Endothelial cell of umbilical vein (primary cell): ENCODE measurements around the gene ZFR. TPM values are rescaled to one million over a fixed set of nuclear protein-coding genes. Genes with fewer than 3 reads are reported as not detected.

Source experiments
- BruUV-seq: library from RNA; stranded (reverse); fragments of 400-500 nt; replicated peaks from 2 replicates; lab custom pipeline; 2021; lab: Mats Ljungman, UMichigan
- CTCF ChIA-PET: fragments of 300-600, 350-600 bp; sonication (Branson Sonifier 250); formaldehyde crosslinking; loops from one replicate; lab custom pipeline; 2021; ENCODE audit warnings: antibody characterized with exemption, inconsistent platforms; lab: Charles Lee
- POLR2A ChIA-PET: fragments of 300-600, 350-600 bp; sonication (Branson Sonifier 250); formaldehyde crosslinking; loops from one replicate; lab custom pipeline; 2021; ENCODE audit warnings: antibody characterized with exemption, inconsistent platforms; lab: Charles Lee
- DNase-seq: peaks from one replicate; pipeline ENCODE4 v3.0.0-alpha.2; 2011; ENCODE audit warnings: low read depth, low spot score
- FAIRE-seq: peaks from 2 replicates; lab custom pipeline; 2011; peaks lifted over from hg19 to GRCh38; lab: Jason Lieb, UNC
- H2AFZ ChIP-seq: 2 replicates; pipeline ENCODE4 v1.6.0; 2012; ENCODE audit warnings: low read depth, low read length, control low read depth, inconsistent platforms
- H3K27ac ChIP-seq: 2 replicates; pipeline ENCODE4 v1.5.1; 2011; ENCODE audit warnings: low read depth, mild to moderate bottlenecking, control low read depth, low read length, moderate library complexity; ENCODE audit not compliant: insufficient read depth
- H3K27me3 ChIP-seq, 2 experiments: 2 replicates each; pipeline versions ENCODE4 v1.6.0 to v1.6.1; 2011; ENCODE audit warnings: low read length in 2 of 2, mixed read lengths in 1 of 2; ENCODE audit not compliant: control insufficient read depth in 2 of 2, insufficient read depth in 2 of 2
- H3K36me3 ChIP-seq, 2 experiments: 2 replicates in 1 of 2; 3 replicates in 1 of 2; pipeline ENCODE4 v1.5.1; 2011; ENCODE audit warnings: low read length in 2 of 2, mild to moderate bottlenecking in 1 of 2, moderate library complexity in 1 of 2; ENCODE audit not compliant: control insufficient read depth in 2 of 2, insufficient read depth in 2 of 2; ENCODE audit errors: extremely low read depth in 1 of 2
- H3K4me1 ChIP-seq: 3 replicates; pipeline ENCODE4 v1.5.1; 2011; ENCODE audit warnings: mild to moderate bottlenecking, low read length; ENCODE audit not compliant: control insufficient read depth, insufficient read depth; ENCODE audit errors: extremely low read depth
- H3K4me2 ChIP-seq: 2 replicates; pipeline ENCODE4 v1.6.1; 2011; ENCODE audit warnings: low read length, control low read depth, mixed read lengths; ENCODE audit not compliant: insufficient read depth
- H3K4me3 ChIP-seq, 3 experiments: fragments of 200-600 bp in 1 of 3; sonication (generic), shearing (Covaris generic) in 1 of 3; replicated peaks in 1 of 3; 2 replicates each; pipeline ENCODE4 v1.5.1; 2011 to 2016; ENCODE audit warnings: control low read depth in 3 of 3, low read length in 3 of 3, mild to moderate bottlenecking in 2 of 3, inconsistent platforms in 1 of 3, low read depth in 1 of 3, moderate library complexity in 1 of 3; ENCODE audit not compliant: insufficient read depth in 1 of 3
- H3K79me2 ChIP-seq: 2 replicates; pipeline ENCODE4 v1.6.0; 2012; ENCODE audit warnings: low read length, inconsistent platforms; ENCODE audit not compliant: control insufficient read depth, insufficient read depth
- H3K9ac ChIP-seq: replicated peaks from 2 replicates; pipeline ENCODE3; 2011; ENCODE audit warnings: low read length, control low read depth; ENCODE audit not compliant: insufficient read depth; ENCODE audit errors: extremely low read depth
- H3K9me1 ChIP-seq: replicated peaks from 3 replicates; pipeline ENCODE4 v1.6.0; 2011; ENCODE audit warnings: mild to moderate bottlenecking, low read length; ENCODE audit not compliant: control insufficient read depth, insufficient read depth; ENCODE audit errors: extremely low read depth
- H3K9me3 ChIP-seq: replicated peaks from 2 replicates; pipeline ENCODE4 v1.5.1; 2012; ENCODE audit warnings: low read length, inconsistent platforms; ENCODE audit not compliant: control insufficient read depth, insufficient read depth
- H4K20me1 ChIP-seq: replicated peaks from 2 replicates; pipeline ENCODE3; 2011; ENCODE audit warnings: mild to moderate bottlenecking, low read length; ENCODE audit not compliant: control insufficient read depth, insufficient read depth; ENCODE audit errors: extremely low read depth
- EZH2 ChIP-seq: IDR thresholded peaks from 2 replicates; pipeline ENCODE4 v1.6.1; 2012; ENCODE audit warnings: borderline replicate concordance, low read depth, mild to moderate bottlenecking, moderate library complexity, low read length, inconsistent platforms; ENCODE audit not compliant: severe bottlenecking
- FOS ChIP-seq: IDR thresholded peaks from 2 replicates; pipeline ENCODE4 v1.6.1; 2011; ENCODE audit warnings: mild to moderate bottlenecking, low read length, moderate library complexity, borderline replicate concordance; ENCODE audit not compliant: insufficient read depth
- GATA2 ChIP-seq: IDR thresholded peaks from 2 replicates; pipeline ENCODE4 v1.7.0; 2011; ENCODE audit warnings: low read depth, mild to moderate bottlenecking, moderate library complexity, mixed read lengths, low read length; ENCODE audit not compliant: insufficient read length, insufficient read depth
- JUN ChIP-seq: IDR thresholded peaks from 2 replicates; pipeline ENCODE4 v1.6.1; 2011; ENCODE audit warnings: borderline replicate concordance, low read depth; ENCODE audit not compliant: insufficient read length, insufficient read depth
- MAX ChIP-seq: IDR thresholded peaks from 2 replicates; pipeline ENCODE4 v1.6.1; 2011; ENCODE audit not compliant: insufficient read depth, insufficient read length
- MYC ChIP-seq: IDR thresholded peaks from one replicate; pipeline ENCODE4 v1.6.1; 2011; ENCODE audit warnings: mild to moderate bottlenecking, low read depth, low read length
- POLR2A ChIP-seq: IDR thresholded peaks from 2 replicates; pipeline ENCODE4 v1.6.1; 2012; ENCODE audit warnings: low read depth, mild to moderate bottlenecking, control low read depth, low read length
- POLR2AphosphoS5 ChIP-seq: IDR thresholded peaks from 2 replicates; pipeline ENCODE4 v1.6.1; 2012; ENCODE audit warnings: low read depth, mild to moderate bottlenecking, control low read depth, low read length, moderate library complexity; ENCODE audit not compliant: insufficient read depth
- dilution Hi-C: fragments of 300-500 bp; cut with MboI; formaldehyde crosslinking; loops from one replicate; pipeline ENCODE4 v1.15.0; 2019; ENCODE audit warnings: low sequenced_read_pairs; ENCODE audit not compliant: extremely low pct_ligation_motif_present
- intact Hi-C: fragments of 100-400 bp; cut with micrococcal nuclease; formaldehyde crosslinking; loops from one replicate; pipeline ENCODE4 v1.10.0; 2022
- polyA plus RNA-seq, 4 experiments: library from polyadenylated mRNA; depleted of rRNA in 3 of 4; stranded (reverse) in 3 of 4; unstranded in 1 of 4; fragments of >200 nt; gene quantifications; 2 replicates each; pipeline versions ENCODE4 v1.2.1 to v1.2.3, GENCODE V29; 2011 to 2012; ENCODE audit warnings: missing spikeins in 1 of 4
- total RNA-seq: library from RNA; stranded (reverse); gene quantifications from 2 replicates; pipeline ENCODE4 v1.2.3, GENCODE V29; 2021
- TF ChIP-seq, protein P1 (sequence below), 2 donors: IDR thresholded peaks; 1 replicate in 1 of 2; 2 replicates in 1 of 2; pipeline ENCODE4 v1.5.1; 2011; ENCODE audit warnings: low read length in 2 of 2, mild to moderate bottlenecking in 2 of 2, moderate library complexity in 2 of 2, control low read depth in 1 of 2, inconsistent platforms in 1 of 2, low read depth in 1 of 2; ENCODE audit not compliant: insufficient read depth in 1 of 2; ENCODE audit errors: extremely low read depth in 1 of 2

The ZFR gene
- total and polyA plus RNA-seq, 2 donors (not counting 3 experiments of a cell fraction or from before 2014, with no cell fraction given) = 60.1 to 79.4 TPM

DNA sequence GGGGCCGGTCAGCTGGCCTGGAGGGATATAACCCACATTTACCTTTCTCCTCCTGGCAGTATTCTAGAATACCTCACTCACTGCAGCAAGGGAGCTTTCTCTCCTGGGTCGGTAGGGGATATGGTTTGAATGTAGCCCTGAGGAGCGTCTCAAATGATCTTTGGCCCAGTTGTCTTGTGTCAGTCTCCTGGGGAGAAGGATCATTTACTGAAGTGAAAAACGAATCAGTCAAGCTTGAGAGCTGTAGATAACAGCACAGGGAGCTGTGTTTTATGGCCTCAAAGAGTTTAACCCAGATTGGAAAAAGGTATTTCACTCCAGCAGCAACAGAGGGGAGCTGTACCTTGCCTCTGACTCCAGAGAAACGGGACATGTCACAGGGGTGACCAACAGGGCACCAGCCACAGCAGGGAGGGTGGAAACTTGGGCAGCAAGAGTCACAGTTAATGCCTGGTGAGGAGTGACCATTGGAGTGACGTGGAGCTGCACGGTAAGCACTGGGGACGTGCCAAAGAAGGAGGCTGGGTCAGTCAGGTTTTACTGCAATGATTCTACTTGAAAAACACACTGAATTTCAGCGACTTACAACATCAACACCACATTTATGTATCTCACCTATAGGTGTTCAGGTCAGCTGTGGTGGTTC, 29.8 kb upstream of the ZFR start:
- TF ChIP-seq MAX = no peak
- no peak for TF ChIP-seq POLR2AphosphoS5
- TF ChIP-seq EZH2 = no peak
- no peak for TF ChIP-seq JUN
- no peak for TF ChIP-seq MYC
- TF ChIP-seq FOS = no peak
- TF ChIP-seq POLR2A = no peak
- TF ChIP-seq, protein P1, sequence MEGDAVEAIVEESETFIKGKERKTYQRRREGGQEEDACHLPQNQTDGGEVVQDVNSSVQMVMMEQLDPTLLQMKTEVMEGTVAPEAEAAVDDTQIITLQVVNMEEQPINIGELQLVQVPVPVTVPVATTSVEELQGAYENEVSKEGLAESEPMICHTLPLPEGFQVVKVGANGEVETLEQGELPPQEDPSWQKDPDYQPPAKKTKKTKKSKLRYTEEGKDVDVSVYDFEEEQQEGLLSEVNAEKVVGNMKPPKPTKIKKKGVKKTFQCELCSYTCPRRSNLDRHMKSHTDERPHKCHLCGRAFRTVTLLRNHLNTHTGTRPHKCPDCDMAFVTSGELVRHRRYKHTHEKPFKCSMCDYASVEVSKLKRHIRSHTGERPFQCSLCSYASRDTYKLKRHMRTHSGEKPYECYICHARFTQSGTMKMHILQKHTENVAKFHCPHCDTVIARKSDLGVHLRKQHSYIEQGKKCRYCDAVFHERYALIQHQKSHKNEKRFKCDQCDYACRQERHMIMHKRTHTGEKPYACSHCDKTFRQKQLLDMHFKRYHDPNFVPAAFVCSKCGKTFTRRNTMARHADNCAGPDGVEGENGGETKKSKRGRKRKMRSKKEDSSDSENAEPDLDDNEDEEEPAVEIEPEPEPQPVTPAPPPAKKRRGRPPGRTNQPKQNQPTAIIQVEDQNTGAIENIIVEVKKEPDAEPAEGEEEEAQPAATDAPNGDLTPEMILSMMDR (IDR thresholded peaks at IDR 0.05; ENCODE audit: extremely low read depth in 1 of 2, insufficient read depth in 1 of 2, low read depth in 1 of 2, low read length in 2 of 2) = no peak
- TF ChIP-seq GATA2 = no peak
- Histone ChIP-seq H2AFZ (no peak overlapping the region), H3K79me2 (no peaks in the 10 kb centered on the region), H3K27ac (no peak overlapping the region), H3K9ac (no peak overlapping the region), H3K4me1 (no peaks in the 10 kb centered on the region), H4K20me1 (no peaks in the 10 kb centered on the region), H3K9me1 (no peaks in the 10 kb centered on the region), H3K36me3 (no peaks in the 10 kb centered on the region), H3K9me3 (no peaks in the 10 kb centered on the region), H3K27me3 (no peaks in the 10 kb centered on the region), H3K4me3 (no peak overlapping the region), H3K4me2 (no peak overlapping the region)
- FAIRE-seq (no peak), DNase-seq (no peak)
- intact Hi-C loops (no loop called here), dilution Hi-C loops (no loop called here)
- CTCF ChIA-PET = interaction anchor here (1.2 to 1.6 kb wide), 2 partner anchors 116 to 138 kb away, joined by 3 to 5 read pairs; no protein-coding TSS in a partner anchor
- no TSS peak for BruUV-seq
- POLR2A ChIA-PET = no interaction called here
